ENCODE measurements around the gene ITGB3. TPM values are rescaled to one million over a fixed set of nuclear protein-coding genes. Genes with fewer than 3 reads are reported as not detected.

ITGB3 gene
- 6.7 and 7.2 TPM in 2 replicates for total RNA-seq (2014; rRNA removed; shearing (Covaris generic))
- 3.4 and 3.5 TPM in 2 replicates for polyA plus RNA-seq (2016; fragmentation: Nextera tagmentation; extraction: Ambion mirVana)

GRCh38 chr17:47253541-47254402 is at the start of gene ITGB3:
Gene ITGB3 (plus strand): TSS chr17:47253827. CDS start chr17:47253862, 35 bp downstream.
- Histone ChIP-seq H3K27ac (no peak within 1 kb of the TSS), H3K4me2 (ENCODE audit: unreplicated experiment) (peak within 1 kb of the TSS; percentile 90), H4K20me1 (ENCODE audit: insufficient read depth) (no peaks in the 10 kb centered on the region), H3K36me3 (ENCODE audit: low read depth) (no peaks in the 10 kb centered on the region), H3K79me2 (ENCODE audit: insufficient read depth) (peaks cover 22% of the 10 kb centered on the region), H3F3A (ENCODE audit: insufficient read depth) (peaks cover 22% of the 10 kb centered on the region), H3K4me3 (peak within 1 kb of the TSS; percentile 75), H3K4me1 (ENCODE audit: insufficient read depth) (peaks cover 30% of the 10 kb centered on the region), H3K27me3 (replicated peaks; ENCODE audit: insufficient read depth) (no peaks in the 10 kb centered on the region), H2AFZ (peak within 1 kb of the TSS; percentile 72), H3K9me2 (ENCODE audit: insufficient read depth) (no peaks in the 10 kb centered on the region), H3K9me3 (ENCODE audit: low read depth) (no peaks in the 10 kb centered on the region), H3K9ac (peak within 1 kb of the TSS; percentile 77)
- TF ChIP-seq EZH2phosphoT487 (IDR thresholded peaks at IDR 0.05; ENCODE audit: insufficient read depth, low read depth) (no peak), EZH2 (IDR thresholded peaks at IDR 0.05; ENCODE audit: insufficient read depth, poor library complexity, severe bottlenecking) (no peak)
- in situ Hi-C loops (cut with MboI), result no loop called here
- 1 to 2% methylated on average over 62 to 74 of the region's 112 CpGs for WGBS, 2 experiments (ENCODE audit: low coverage in 1 of 2, low lambda C conversion rate in 2 of 2, missing lambda C conversion rate in 2 of 2)
- DNase-seq, result peak; percentile 90

DNA sequence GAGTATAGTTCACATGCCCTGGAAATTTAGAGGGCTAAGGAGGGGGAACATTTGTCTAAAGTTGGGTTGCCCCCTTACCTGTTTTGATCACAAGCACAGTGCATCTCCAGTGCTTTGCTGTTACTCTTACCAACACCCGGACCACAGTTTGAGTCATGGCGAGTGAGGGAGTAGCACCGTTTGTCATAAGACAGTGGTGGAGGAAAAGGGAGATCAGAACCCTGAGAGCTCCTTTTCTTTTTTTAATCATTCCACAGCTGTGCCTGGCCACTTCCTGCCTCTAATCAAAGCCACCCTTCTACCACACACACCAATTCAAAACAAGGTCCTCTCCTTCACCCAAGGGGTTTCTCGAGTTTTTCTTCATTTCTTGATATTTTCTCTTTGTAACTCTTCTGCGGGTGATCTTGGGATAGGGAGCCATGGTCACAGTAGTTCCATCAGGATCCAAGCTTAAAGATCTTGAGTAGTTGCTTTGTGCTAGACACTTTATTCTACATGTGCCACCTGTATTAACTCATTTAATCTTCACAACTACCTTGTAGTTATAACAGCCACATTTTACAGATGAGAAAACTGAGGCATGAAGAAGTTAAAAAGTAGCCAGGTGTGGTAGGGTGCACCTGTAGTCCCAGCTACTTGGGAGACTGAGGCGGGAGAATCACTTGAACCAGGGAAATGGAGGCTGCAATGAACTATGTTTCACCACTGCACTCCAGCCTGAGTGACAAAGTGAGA is 49.5 kb upstream of the ITGB3 start:
- Histone ChIP-seq H3F3A (ENCODE audit: insufficient read depth) (peaks cover 23% of the 10 kb centered on the region), H3K4me3 (no peak overlapping the region), H3K27ac (peak overlapping the region; percentile 47), H4K20me1 (ENCODE audit: insufficient read depth) (no peaks in the 10 kb centered on the region), H3K4me1 (ENCODE audit: insufficient read depth) (peaks cover 21% of the 10 kb centered on the region), H3K4me2 (ENCODE audit: unreplicated experiment) (peak overlapping the region; percentile 36), H3K36me3 (ENCODE audit: low read depth) (no peaks in the 10 kb centered on the region), H3K9me2 (ENCODE audit: insufficient read depth) (no peaks in the 10 kb centered on the region), H2AFZ (no peak overlapping the region), H3K79me2 (ENCODE audit: insufficient read depth) (no peaks in the 10 kb centered on the region), H3K27me3 (replicated peaks; ENCODE audit: insufficient read depth) (no peaks in the 10 kb centered on the region), H3K9ac (0 out of 2 replicates have a peak overlapping the region, but pooled peaks have one; percentile 2), H3K9me3 (ENCODE audit: low read depth) (no peaks in the 10 kb centered on the region)
- 13 to 14% methylated on average over 6 of the region's 6 CpGs for WGBS, 2 experiments (ENCODE audit: low coverage in 1 of 2, low lambda C conversion rate in 2 of 2, missing lambda C conversion rate in 2 of 2)
- DNase-seq, result peak; percentile 83
- in situ Hi-C loops (cut with MboI), result no loop called here
- TF ChIP-seq EZH2 (IDR thresholded peaks at IDR 0.05; ENCODE audit: insufficient read depth, poor library complexity, severe bottlenecking) (no peak), EZH2phosphoT487 (IDR thresholded peaks at IDR 0.05; ENCODE audit: insufficient read depth, low read depth) (no peak)

DNA sequence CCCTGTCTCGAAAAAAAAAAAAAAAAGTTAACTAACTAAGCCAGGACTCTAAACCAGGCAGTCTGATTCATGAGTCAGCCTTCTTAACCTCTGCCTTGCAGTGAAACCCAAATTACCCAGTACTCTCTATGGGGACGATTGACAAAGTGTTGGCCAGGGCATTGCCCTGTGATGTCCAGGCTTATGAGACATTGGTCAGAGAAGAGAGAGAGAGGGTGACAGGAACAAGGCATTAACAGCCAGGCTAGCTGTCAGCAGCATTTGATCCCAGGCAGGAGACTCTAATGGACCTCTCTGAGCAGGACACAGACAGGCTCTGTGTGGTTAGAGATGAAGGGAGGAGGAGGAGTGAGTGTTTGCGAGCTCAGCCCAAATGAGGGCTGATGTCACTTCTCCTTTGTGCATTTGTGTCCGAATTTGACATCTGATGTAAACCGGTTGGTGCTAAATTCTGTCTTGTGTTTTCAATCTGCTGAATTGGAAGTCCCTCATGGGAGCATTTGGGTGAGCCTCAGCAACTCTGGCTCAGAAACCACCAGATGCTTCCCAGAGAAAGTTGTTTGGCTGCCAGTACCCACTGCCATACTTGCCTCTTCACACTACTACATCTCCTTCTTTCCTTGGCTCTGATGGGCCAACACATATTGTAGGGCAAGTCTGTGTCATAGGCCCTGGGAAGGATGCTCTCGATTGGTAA is 48.8 kb upstream of the ITGB3 start:
- Histone ChIP-seq H3K4me3 (no peak overlapping the region), H3K9me2 (ENCODE audit: insufficient read depth) (no peaks in the 10 kb centered on the region), H2AFZ (peak overlapping the region; percentile 36; the same call in 1 of the 2 replicates), H3K36me3 (ENCODE audit: low read depth) (no peaks in the 10 kb centered on the region), H3K9ac (no peak overlapping the region; the same call in 1 of the 2 replicates), H3K4me2 (ENCODE audit: unreplicated experiment) (peak overlapping the region; percentile 36), H3K4me1 (ENCODE audit: insufficient read depth) (peaks cover 21% of the 10 kb centered on the region), H3K27me3 (replicated peaks; ENCODE audit: insufficient read depth) (no peaks in the 10 kb centered on the region), H4K20me1 (ENCODE audit: insufficient read depth) (no peaks in the 10 kb centered on the region), H3K9me3 (ENCODE audit: low read depth) (no peaks in the 10 kb centered on the region), H3K79me2 (ENCODE audit: insufficient read depth) (no peaks in the 10 kb centered on the region), H3F3A (ENCODE audit: insufficient read depth) (peaks cover 23% of the 10 kb centered on the region), H3K27ac (peak overlapping the region; percentile 47)
- WGBS, 2 experiments (ENCODE audit: low coverage in 1 of 2, low lambda C conversion rate in 2 of 2, missing lambda C conversion rate in 2 of 2), result 7 to 9% methylated on average over 6 of the region's 6 CpGs
- in situ Hi-C loops (cut with MboI), result no loop called here
- peak; percentile 74 for DNase-seq
- TF ChIP-seq EZH2 (IDR thresholded peaks at IDR 0.05; ENCODE audit: insufficient read depth, poor library complexity, severe bottlenecking), result no peak
- TF ChIP-seq EZH2phosphoT487 (IDR thresholded peaks at IDR 0.05; ENCODE audit: insufficient read depth, low read depth), result no peak

Measured in GM23248 (cell line).